GM21381 (cell line): ENCODE measurements around the gene MPV17.
"Not testable (repeated sequence)": the region's sequence is repeated elsewhere in the genome, so short reads cannot be mapped to it uniquely, and the experiment has no call there.

ENCODE experiments used
- ATAC-seq: cut with Tn5 transposase; IDR thresholded peaks from one replicate; pipeline ENCODE4 v1.9.1; 2021; ENCODE audit warnings: mild to moderate bottlenecking, moderate library complexity; ENCODE audit not compliant: unreplicated experiment

Gene MPV17, protein sequence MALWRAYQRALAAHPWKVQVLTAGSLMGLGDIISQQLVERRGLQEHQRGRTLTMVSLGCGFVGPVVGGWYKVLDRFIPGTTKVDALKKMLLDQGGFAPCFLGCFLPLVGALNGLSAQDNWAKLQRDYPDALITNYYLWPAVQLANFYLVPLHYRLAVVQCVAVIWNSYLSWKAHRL

DNA sequence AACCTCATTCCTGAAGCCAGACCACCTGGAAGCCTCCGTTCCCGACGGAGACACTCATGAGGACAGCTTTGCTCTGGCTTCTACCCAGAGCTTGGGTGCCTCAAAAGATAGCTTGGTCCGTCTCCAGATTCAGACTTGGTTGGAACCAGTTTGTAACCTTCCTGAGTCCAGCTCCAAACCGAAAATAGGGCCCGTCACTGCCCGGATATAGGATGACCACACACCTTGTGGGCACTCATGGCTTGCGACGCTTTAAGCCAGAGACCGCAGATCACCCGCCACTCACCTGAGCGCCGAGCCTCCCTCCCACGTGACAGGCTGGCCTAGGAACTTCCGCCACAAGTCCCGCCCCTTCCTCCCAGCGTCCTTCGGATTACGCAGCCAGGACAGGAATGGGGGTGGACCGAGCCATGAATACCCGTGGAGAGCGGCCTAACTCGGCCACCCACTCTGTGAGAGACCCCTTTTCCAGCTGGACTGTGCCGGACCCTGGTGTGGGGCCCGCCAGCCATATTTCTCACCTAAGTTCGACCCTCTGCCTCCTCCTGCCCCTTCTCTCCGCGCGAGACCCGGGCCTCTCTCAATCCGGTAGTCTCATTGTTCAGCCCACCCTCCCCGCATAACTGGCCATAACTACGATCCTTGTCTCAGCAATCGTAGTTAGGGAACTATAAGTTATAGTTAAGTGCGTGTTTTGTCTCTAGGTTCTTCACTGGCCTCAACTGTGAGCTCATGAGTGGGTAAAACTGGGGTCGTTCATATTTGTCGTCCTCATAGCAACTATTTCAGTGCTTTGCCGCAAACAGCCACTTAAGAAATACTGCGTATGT is at the start of gene MPV17:
Gene MPV17 (minus strand): TSS at position 332 of the 830 bp plus-strand sequence. CDS start 580 bp downstream, outside the sequence.
- ATAC-seq: peak; percentile 96

DNA sequence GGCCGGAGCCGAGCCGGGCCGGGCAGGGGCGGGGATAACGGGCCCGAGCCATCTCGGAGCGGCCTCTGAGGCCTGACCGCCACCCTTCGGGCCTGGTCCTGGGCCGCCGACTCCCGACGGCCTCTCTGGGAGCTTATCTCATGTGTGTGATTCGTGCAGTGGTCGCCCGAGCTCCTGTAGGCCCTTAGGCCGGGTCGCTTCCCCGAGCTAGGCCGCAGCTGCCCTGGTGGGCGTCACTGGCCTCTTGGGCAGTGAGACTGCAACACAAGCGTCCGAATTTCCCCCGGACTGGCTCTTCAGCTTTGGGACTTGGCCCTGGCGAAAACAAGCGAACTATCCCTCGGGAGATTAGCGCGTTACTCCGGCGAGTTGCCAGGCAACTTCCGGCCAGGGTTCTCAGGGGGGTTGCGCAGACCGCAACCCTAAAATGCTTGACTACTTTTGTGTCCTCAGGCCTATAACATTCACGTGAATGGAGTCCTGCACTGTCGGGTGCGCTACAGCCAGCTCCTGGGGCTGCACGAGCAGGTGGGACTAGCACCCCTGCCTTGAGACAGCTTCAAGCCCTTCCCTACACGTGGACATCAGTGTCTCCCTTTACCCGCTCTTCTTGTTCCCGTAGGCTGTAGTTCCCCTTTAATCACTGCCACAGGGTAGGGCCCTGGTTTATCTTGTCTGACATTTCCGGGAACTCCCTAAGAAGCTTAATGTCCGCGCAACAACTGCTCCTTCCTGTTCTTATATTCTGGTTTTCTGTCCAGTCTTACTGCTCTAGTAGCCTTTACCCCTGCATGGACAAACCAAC is 48.1 kb upstream of the MPV17 start:
- peak; percentile 10 for ATAC-seq

DNA sequence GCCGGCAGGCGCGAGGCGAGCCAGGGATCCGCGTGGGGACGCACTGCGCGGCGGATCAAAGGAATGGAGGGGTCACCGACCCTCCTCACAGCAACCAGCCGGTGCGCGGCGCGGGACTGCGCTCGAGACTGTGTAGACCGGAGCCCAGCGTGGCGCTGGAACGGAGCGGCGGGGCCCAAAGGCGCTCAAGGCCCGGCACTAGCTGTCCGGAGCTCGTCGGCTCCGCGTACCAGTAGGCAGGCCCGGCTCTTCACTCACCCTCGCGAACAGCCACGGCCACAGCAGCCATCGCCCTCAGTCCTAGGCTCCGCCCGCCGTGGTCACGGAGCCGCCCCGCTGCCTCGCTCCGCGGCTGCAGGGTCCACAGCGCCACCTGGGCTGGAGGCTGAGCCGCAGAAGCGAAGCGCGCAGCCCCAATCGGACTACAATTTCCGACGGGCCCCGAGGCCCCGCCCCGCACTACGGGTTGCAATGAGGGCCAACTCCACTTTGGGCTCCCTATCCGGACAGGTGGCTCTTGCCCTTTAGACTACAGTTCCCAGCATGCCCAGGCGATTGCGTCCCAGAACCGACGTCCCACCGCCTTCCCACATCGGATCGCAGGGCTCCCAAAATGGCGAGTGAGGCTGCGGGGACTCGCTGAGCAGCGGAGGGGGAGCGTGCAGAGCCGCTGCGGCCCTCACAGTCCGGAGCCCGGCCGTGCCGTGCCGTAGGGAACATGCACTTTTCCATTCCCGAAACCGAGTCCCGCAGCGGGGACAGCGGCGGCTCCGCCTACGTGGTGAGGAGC is 47.3 kb upstream of the MPV17 start, which contains the start of the genes EIF2B4 and SNX17:
Gene EIF2B4 (minus strand): TSS at position 313 of the 790 bp plus-strand sequence. CDS start 24 bp downstream, at position 289.
Gene SNX17 (plus strand): TSS at position 591 of the 790 bp plus-strand sequence. CDS start 128 bp downstream, at position 719.
- peak; percentile 89 for ATAC-seq

DNA sequence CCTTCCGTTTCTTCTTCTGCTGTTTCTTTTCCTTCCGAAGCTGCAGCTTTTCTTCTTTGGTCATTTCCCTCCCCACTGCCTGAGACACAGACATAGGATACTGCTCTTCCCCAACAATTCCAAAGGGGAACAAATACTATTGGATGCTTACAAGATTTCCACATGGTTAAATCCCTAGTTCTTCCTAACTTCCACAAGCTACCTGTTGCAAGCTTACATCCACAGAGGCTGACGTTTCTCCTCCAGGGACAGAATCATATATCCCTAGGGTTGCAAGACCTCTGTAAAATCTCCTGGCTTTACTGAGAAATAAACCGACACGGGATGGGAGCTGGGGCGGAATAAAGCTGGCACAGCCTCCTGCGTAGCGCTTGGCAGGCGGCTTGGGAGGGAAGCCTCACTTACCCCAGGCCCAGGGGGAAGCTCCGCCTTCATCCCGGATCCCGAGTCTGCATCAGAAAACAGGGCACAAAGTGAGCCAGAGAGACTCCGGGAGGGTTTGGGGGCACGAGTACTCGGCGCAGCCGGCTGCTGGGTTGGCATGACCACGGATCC is 46.7 kb upstream of the MPV17 start:
- peak; percentile 7 for ATAC-seq

DNA sequence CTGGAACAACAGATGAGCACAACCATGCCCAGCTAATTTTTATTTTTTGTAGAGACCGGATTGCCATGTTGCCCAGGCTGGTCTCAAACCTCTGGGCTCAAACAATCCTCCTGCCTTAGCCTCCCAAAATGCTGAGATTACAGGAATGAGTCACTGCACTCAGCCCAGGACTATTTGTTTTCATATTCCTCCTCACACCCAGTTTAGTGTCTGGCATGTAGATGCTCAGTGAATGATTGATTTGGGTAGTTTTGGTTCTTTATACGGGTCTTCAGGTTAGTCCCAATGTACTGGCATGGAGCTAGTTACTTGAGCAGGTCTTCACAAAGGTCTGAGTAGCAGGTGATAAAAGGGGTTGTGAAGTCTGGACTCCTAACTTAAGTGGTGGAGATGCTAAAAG is 41.0 kb upstream of the MPV17 start:
- ATAC-seq: no peak

DNA sequence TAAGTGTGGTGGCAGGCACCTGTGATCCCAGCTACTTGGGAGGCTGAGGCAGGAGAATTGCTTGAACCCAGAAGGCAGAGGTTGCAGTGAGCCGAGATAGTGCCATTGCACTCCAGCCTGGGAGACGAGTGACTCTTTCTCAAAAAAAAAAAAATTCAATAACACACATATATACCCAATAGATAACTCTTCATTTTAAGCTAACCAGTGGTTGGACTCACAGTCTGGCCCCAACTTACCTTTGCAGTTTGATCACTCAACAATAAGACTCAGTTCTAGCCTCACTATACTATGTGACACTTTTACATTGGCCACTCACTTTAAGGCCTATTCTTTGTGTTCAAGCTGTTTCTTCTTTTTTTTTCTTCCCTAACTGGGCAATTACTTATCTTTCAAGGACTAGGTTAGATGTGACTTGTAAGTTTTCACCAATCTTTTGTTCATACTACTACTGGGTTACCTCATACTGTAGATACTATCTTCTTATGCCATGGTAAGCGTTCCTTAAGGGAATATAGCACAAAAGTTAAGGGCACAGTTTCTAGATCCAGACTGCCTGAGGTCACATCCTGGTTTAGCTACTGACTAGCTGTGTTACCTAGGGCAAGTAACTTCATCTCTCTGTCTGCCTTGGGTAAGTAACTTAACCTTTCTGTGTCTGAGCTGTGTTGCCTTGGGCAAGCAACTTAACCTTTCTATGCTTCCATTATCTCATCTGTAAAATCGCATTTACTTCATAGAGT is 40.0 kb upstream of the MPV17 start:
- ATAC-seq: no peak

DNA sequence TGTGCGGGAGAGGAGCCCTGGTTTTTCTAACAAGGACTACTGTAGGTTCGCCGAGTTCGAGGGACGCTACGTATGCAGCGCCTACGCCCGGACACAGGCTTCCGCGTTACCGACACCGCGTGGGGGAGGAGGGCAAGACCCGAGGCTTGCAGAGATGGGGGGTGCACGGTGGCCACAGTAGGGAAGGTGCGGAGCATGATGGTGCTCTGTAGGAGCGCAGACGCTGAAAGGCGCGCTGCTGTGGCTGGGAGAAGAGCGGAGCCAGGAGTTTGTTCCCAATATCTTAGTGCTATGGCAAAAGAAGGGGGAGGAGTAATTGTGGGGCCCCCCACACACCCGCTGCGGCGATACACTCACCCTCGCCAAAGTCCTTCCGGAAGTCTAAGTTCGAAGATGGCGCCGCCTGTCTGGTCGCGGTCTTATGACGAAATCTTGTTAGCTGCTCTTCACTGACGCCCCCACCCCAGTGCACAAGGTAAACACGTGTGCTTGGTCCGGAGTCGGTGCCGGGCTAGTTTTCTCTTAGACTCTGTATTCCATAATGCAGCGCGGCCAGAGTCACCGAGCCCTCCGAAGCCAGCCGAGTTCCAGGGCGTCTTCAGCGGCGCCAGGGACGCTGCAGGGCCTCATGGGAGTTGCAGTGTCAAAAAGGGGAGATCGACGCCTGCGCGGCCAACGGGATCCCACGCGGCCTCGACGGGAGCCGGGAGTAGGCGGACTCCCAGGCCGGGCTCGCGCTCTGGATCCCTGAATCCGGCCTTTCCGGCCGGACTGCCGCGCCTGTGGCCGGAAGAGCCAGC is 33.7 kb upstream of the MPV17 start, which contains the start of gene GTF3C2:
Gene GTF3C2 (minus strand): TSS at position 383 of the 800 bp plus-strand sequence. CDS start 13,210 bp downstream, outside the sequence.
- ATAC-seq: peak; percentile 74

DNA sequence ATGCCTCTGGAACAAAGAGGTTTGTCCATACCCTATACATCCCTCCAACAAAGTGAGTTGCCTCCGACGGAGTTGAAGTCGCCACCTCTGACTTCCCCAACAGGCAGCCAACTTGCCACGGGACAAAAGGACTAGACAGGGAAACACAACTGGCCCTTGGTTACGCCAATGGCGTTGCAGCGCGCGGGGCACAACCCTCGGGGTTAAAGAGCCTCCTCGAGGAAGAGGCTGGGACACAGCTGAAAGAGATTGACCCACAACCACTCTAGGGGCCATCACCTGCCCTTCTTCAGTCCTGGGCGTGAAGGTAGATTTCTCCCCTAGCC is 33.1 kb upstream of the MPV17 start:
- ATAC-seq: peak; percentile 40

DNA sequence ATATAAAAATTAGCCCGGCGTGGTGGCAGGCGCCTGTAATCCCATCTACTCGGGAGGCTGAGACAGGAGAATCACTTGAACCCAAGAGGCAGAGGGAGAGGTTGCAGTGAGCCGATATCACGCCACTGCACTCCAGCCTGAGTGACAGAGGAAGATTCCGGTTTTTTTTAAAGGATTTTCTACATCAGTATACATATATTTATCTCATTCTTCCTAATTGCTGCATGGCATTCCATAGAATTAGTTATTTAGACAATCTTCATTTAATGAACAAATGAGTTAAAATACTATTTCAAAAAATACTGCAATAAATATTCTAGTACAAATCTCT is 31.7 kb upstream of the MPV17 start:
- no peak for ATAC-seq

DNA sequence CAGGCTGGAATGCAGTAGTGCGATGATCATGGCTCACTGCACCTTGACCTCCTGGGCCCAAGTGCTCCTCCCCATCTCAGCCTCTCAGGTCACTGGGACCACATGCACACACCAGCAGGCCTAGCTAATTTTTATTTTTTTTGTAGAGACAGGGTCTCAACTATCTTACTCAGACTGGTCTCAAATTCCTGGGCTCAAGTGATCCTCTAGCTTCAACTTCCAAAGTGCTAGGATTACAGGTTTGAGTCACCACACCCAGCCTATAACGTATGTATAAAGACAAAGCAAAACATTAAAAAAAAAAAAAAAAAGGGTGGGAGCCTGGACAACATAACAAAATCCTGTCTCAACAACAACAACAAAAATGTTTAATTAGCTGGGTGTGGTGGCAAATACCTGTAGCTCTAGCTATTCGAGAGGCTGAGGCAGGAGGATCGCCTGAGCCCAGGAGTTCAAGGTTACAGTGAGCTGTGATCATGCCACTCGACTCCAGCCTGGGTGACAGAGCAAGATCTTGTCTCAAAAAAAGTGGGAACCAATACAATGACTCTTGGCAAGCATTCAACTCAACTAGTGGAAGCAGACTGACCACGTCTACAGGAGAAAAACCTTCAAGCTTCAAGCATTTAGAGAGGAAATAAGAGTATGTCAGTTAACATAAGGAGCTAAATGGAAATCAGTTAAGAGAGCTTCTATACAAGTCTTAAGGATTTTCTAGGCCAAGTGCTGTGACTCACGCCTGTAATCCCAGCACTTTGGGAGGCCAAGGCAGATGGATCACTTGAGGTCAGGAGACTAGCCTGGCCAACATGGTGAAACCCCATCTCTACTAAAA is 31.1 kb upstream of the MPV17 start:
- ATAC-seq: no peak

DNA sequence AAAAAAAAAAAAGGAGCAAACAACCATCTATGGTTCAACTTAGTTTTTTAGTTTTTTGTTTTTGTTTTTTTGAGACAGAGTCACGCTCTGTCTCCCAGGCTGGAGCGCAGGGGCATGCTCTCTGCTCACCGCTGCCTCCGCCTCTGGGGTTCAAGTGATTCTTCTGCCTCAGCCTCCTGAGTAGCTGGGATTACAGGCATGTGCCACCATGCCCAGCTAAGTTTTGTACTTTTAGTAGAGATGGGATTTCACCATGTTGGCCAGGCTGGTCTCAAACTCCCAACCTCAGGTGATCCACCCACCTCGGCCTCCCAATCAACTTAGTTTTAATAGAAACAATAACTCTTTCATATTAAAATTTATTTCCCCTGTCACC is 30.5 kb upstream of the MPV17 start:
- not testable (repeated sequence) for ATAC-seq

DNA sequence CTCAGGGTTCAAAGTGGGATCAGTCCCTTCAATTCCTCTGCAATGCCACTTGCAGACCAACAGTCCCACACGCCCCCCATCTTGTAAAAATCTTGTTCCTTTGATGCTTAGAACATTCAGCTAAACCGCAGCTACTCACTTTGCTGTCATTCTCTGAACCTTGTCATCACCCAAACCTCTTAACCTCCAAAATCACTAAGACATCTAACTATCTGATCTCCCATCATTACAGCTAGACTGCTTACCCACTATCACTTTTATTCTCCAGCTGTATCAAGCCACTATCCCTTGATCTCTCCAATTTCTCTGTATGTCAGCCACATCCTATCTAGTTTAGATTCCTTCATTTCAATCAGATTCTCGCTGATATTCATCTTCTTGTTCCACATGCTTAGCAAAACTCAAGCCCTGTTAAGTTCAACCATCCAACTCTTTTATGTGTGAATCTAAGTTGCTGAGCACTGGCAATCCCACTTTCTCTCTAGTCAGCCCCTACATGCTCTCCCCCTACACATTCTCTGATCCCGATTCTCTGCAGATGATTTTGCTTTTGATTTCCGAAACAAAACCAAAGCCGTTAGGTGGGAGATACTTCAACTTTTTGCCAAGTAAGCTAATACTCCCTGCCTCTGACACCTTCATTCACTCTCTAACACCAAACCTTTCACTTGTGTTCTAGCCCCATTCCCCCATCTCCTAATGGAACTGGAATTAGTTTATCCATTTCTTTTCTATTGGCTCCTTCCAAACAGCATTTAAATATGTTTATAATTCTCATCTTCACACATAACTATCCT is 29.1 kb upstream of the MPV17 start:
- no peak for ATAC-seq

DNA sequence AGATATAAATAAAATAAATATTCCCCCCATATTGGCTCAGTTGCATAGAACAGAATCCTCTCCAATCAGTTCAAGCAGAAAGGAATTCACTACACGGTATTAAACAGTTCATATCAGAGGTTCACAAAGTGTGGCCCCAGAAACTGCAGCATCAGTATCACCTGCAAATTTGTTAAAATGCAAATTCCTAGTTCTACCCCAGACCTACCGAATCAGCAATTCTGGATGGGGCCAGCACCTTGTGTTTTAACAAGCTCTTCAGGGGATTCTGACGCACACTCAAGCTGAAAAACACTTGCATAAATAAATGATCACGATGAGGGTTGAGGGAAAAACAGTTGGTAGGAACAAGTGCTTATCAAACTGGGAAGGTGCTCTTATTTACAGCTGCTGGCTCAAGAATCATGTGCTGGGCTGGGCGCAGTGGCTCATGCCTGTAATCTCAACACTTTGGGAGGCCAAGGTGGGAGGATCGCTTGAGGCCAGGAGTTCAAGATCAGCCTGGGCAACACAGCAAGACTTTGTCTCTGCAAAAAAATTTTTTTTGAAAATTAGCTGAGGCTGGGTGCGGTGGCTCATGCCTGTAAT is 27.3 kb upstream of the MPV17 start:
- no peak for ATAC-seq

DNA sequence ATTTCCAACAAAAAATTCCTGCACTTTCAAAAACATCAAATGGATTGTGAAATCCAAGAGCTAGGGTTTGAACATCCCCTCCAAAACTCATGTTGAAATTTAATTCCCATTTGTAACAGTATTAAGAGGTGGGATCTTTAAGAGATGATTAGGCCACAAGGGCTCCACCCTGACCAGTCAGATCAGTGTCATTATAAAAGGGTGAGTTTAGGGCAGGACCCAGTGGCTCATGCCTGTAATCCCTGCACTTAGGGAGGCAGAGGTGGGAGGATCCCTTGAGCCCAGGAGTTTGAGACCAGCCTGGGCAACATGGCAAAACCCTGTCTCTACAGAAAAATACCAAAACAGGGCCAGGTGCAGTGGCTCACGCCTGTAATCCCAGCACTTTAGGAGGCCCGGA is 24.7 kb upstream of the MPV17 start:
- ATAC-seq: no peak

DNA sequence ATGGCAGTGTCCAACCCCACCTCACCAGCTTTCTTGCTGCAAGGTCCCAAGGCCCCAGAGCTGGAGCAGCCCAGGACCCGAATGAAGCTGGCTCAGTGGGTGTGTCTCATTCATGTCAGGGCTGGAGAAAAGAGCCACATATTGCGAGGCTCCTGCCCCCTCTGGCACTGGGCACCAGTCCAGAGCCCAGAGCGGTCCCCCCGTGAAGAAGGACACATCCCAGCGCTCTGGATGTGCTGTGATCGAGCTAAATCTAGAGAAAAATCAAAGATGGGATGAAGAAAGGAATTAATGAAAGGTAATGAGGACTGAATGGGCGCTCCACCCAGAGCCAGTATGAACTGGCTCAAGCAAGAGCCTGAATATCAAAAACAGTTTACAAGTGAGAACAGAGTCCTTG is 13.3 kb upstream of the MPV17 start:
- no peak for ATAC-seq

DNA sequence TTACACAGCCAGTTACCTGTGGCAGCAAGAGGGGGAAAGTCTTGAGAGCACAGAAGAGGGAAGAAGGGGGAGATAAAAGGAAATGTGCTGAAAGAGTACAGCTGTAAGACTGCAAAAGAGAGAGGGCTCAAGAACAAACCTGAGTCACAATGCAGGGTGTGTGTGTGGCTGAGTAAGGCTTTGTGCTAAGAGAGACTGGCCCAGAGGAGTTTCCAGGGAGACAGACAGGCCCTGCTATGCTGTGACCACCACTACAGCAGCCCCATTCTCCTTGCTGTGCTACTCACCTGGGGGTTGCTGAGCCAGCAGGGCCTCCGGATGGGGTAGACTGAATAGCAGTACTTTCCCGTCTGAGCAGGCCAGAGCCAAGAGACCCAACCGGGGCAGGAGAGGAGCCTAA is 12.4 kb upstream of the MPV17 start:
- ATAC-seq: no peak

DNA sequence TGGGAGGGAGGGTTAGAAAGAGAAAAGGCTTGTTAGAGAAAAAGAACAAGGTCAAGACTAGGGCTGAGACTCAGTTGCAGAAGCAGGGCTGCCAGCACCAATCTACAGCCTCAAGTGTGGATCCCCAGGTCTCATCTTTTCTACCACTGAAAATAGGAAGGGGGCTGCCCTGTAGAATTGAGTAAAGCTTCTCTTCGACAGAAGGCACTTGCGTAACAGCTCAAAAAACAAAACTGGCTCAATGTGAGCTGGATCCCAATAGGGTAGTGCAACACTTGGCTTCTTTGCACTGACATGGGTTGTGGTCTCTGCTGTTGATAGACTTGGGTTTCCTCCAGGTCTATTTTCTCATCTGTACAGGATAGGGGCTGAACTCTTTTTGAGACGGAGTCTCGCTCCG is 1.8 kb upstream of the MPV17 start:
- no peak for ATAC-seq
